H1 (cell line): Measurements from ENCODE around the gene RTP2. TPM values are rescaled to one million over a fixed set of nuclear protein-coding genes. Genes with fewer than 3 reads are reported as not detected.

ENCODE experiments used
- BACH1 ChIP-seq: IDR thresholded peaks from 2 replicates; pipeline ENCODE4 v1.6.1; 2012; ENCODE audit warnings: low read length, improper control_type of control experiment
- CBX8 ChIP-seq: fragments of 300-800, 300-1000 bp; sonication (generic); IDR thresholded peaks from 2 replicates; pipeline ENCODE4 v1.7.1; 2016; ENCODE audit warnings: low read depth, low read length, borderline replicate concordance
- RBBP5 ChIP-seq: IDR thresholded peaks from 2 replicates; pipeline ENCODE4 v1.7.1; 2012; ENCODE audit warnings: low read depth, mild to moderate bottlenecking, inconsistent platforms, low read length, moderate library complexity, borderline replicate concordance
- polyA plus RNA-seq, 7 experiments: library from polyadenylated mRNA; depleted of rRNA in 3 of 7; stranded (reverse) in 5 of 7; unstranded in 2 of 7; fragments of >200 nt in 5 of 7; fragments of 200-250 nt in 2 of 7; gene quantifications; 1 replicate in 5 of 7; 2 replicates in 1 of 7; 4 replicates in 1 of 7; pipeline versions ENCODE4 v1.2.1 to v1.2.3, GENCODE V29; 2011 to 2013; ENCODE audit warnings: missing spikeins in 2 of 7, mixed read lengths in 2 of 7
- total RNA-seq: library from RNA; stranded (reverse); fragmentation: NEBNext Ultra II Directional; extraction: Animal tissue kit (Norgen Biotek cat#: 25700); gene quantifications from 2 replicates; pipeline ENCODE4 v1.2.1, GENCODE V29; 2021
- TF ChIP-seq, protein P1 (sequence below), 3 experiments: IDR thresholded peaks; 1 replicate in 2 of 3; 2 replicates in 1 of 3; pipeline versions ENCODE4 v1.5.1 to v1.6.1; 2011; ENCODE audit warnings: low read length in 3 of 3, mild to moderate bottlenecking in 3 of 3, inconsistent platforms in 2 of 3, low read depth in 1 of 3, moderate library complexity in 1 of 3; ENCODE audit not compliant: insufficient read depth in 1 of 3; ENCODE audit errors: control extremely low read depth in 1 of 3

The RTP2 gene
- total and polyA plus RNA-seq, 2 of the 8 experiments (the other 6 are each of a cell fraction or from before 2014, with no cell fraction given), result not detected

DNA sequence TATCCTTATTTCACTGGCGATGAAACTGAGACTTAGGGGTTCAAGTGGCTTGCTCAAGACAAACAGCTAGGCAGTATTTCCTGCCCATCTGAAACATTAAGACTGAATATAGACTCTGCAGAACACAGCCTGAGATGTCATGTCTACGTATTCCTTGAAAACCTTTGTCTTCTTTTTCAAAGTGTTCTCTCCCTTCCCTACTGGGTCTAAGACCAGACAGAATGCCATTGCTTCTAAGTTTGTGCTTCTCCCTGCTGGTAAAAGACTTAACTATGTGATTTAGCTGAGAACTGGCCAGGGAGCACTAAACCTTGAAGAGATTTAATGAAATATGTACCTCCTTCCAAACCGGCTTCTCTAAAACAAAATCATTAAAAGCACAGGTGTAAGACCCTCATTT lies 33.0 kb upstream of the RTP2 start (continued):
- TF ChIP-seq, protein P1, sequence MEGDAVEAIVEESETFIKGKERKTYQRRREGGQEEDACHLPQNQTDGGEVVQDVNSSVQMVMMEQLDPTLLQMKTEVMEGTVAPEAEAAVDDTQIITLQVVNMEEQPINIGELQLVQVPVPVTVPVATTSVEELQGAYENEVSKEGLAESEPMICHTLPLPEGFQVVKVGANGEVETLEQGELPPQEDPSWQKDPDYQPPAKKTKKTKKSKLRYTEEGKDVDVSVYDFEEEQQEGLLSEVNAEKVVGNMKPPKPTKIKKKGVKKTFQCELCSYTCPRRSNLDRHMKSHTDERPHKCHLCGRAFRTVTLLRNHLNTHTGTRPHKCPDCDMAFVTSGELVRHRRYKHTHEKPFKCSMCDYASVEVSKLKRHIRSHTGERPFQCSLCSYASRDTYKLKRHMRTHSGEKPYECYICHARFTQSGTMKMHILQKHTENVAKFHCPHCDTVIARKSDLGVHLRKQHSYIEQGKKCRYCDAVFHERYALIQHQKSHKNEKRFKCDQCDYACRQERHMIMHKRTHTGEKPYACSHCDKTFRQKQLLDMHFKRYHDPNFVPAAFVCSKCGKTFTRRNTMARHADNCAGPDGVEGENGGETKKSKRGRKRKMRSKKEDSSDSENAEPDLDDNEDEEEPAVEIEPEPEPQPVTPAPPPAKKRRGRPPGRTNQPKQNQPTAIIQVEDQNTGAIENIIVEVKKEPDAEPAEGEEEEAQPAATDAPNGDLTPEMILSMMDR (IDR thresholded peaks at IDR 0.05; ENCODE audit: control extremely low read depth in 1 of 3, insufficient read depth in 1 of 3, low read depth in 1 of 3, low read length in 3 of 3), result no peak
- no peak for TF ChIP-seq CBX8
- TF ChIP-seq BACH1, result no peak
- TF ChIP-seq RBBP5, result no peak
